H9 (cell line): Measurements from ENCODE around the gene ETV7. TPM values are rescaled to one million over a fixed set of nuclear protein-coding genes. Genes with fewer than 3 reads are reported as not detected.
A peak's percentile ranks its signal among the peaks of the same experiment; 100 is the strongest.
"Not testable (repeated sequence)": the region's sequence is repeated elsewhere in the genome, so short reads cannot be mapped to it uniquely, and the experiment has no call there.

Source experiments
- DNase-seq: peaks from one replicate; pipeline ENCODE4 v3.0.0-alpha.2; 2017
- H2AFZ ChIP-seq: one replicate; pipeline ENCODE4 v1.6.1; 2013; ENCODE audit warnings: mild to moderate bottlenecking, low read length, control low read depth, moderate library complexity
- H2AK5ac ChIP-seq: 2 replicates; pipeline ENCODE4 v1.6.1; 2013; ENCODE audit warnings: low read length, control low read depth, mixed read lengths; ENCODE audit not compliant: insufficient read length
- H2BK120ac ChIP-seq: one replicate; pipeline ENCODE4 v1.6.1; 2013; ENCODE audit warnings: low read depth, mild to moderate bottlenecking, low read length, control low read depth, inconsistent platforms; ENCODE audit not compliant: poor library complexity, severe bottlenecking
- H2BK12ac ChIP-seq: 2 replicates; pipeline ENCODE4 v1.6.1; 2013; ENCODE audit warnings: low read length, control low read depth, mixed read lengths, low read depth; ENCODE audit not compliant: insufficient read length
- H2BK15ac ChIP-seq: 2 replicates; pipeline ENCODE4 v1.6.1; 2013; ENCODE audit warnings: low read depth, low read length, control low read depth
- H2BK20ac ChIP-seq: one replicate; pipeline ENCODE4 v1.6.1; 2013; ENCODE audit warnings: low read depth, mild to moderate bottlenecking, low read length, control low read depth, inconsistent platforms; ENCODE audit not compliant: poor library complexity, severe bottlenecking
- H2BK5ac ChIP-seq: 2 replicates; pipeline ENCODE4 v1.6.1; 2013; ENCODE audit warnings: low read length, control low read depth, mixed read lengths; ENCODE audit not compliant: insufficient read length
- H3K14ac ChIP-seq: 2 replicates; pipeline ENCODE4 v1.6.1; 2013; ENCODE audit warnings: low read length, control low read depth; ENCODE audit not compliant: insufficient read depth
- H3K18ac ChIP-seq: 2 replicates; pipeline ENCODE4 v1.6.1; 2013; ENCODE audit warnings: low read depth, mild to moderate bottlenecking, mixed read lengths, low read length, control low read depth; ENCODE audit not compliant: insufficient read length
- H3K23ac ChIP-seq: 2 replicates; pipeline ENCODE4 v1.6.1; 2013; ENCODE audit warnings: low read length, control low read depth, mixed read lengths, low read depth; ENCODE audit not compliant: insufficient read length
- H3K23me2 ChIP-seq: 2 replicates; pipeline ENCODE4 v1.6.1; 2013; ENCODE audit warnings: low read depth, mild to moderate bottlenecking, mixed read lengths, low read length, control low read depth; ENCODE audit not compliant: insufficient read length, poor library complexity, severe bottlenecking
- H3K27ac ChIP-seq: 2 replicates; pipeline ENCODE4 v1.5.1; 2013; ENCODE audit warnings: low read length, control low read depth, mixed read lengths, low read depth; ENCODE audit not compliant: insufficient read length
- H3K27me3 ChIP-seq: 2 replicates; pipeline ENCODE4 v1.6.1; 2013; ENCODE audit warnings: low read length, control low read depth, inconsistent platforms; ENCODE audit not compliant: insufficient read depth
- H3K4ac ChIP-seq: 2 replicates; pipeline ENCODE4 v1.6.1; 2013; ENCODE audit warnings: low read depth, mild to moderate bottlenecking, control low read depth, inconsistent platforms, low read length, moderate library complexity
- H3K4me1 ChIP-seq: 2 replicates; pipeline ENCODE4 v1.6.1; 2013; ENCODE audit warnings: low read length, control low read depth, inconsistent platforms; ENCODE audit not compliant: insufficient read depth
- H3K4me2 ChIP-seq: 2 replicates; pipeline ENCODE4 v1.6.1; 2013; ENCODE audit warnings: low read length, control low read depth, mixed read lengths; ENCODE audit not compliant: insufficient read length, insufficient read depth
- H3K56ac ChIP-seq: 2 replicates; pipeline ENCODE4 v1.6.1; 2013; ENCODE audit warnings: low read depth, mild to moderate bottlenecking, mixed read lengths, low read length, control low read depth; ENCODE audit not compliant: insufficient read length
- H3K79me1 ChIP-seq: 2 replicates; pipeline ENCODE4 v1.6.1; 2013; ENCODE audit warnings: low read depth, mild to moderate bottlenecking, moderate library complexity, low read length, control low read depth, inconsistent platforms; ENCODE audit not compliant: insufficient read depth, poor library complexity, severe bottlenecking
- H3K79me2 ChIP-seq: 2 replicates; pipeline ENCODE4 v1.6.1; 2013; ENCODE audit warnings: low read length, control low read depth, inconsistent platforms; ENCODE audit not compliant: insufficient read depth
- H3K9ac ChIP-seq: 2 replicates; pipeline ENCODE4 v1.6.1; 2013; ENCODE audit warnings: low read length, control low read depth, mixed read lengths; ENCODE audit not compliant: insufficient read length; ENCODE audit errors: extremely low read depth
- H3K9me3 ChIP-seq: one replicate; pipeline ENCODE4 v1.6.1; 2013; ENCODE audit warnings: low read depth, low read length, inconsistent platforms; ENCODE audit not compliant: control insufficient read depth
- H3T11ph ChIP-seq: one replicate; pipeline ENCODE4 v1.6.1; 2013; ENCODE audit warnings: mild to moderate bottlenecking, low read length, control low read depth, inconsistent platforms
- H4K20me1 ChIP-seq: one replicate; pipeline ENCODE4 v1.6.1; 2013; ENCODE audit not compliant: control insufficient read depth, insufficient read length, insufficient read depth
- H4K5ac ChIP-seq: 2 replicates; pipeline ENCODE4 v1.6.1; 2013; ENCODE audit warnings: low read depth, mild to moderate bottlenecking, mixed read lengths, low read length, control low read depth; ENCODE audit not compliant: insufficient read length
- H4K8ac ChIP-seq: replicated peaks from 2 replicates; pipeline ENCODE4 v1.6.1; 2013; ENCODE audit warnings: low read length, control low read depth, mixed read lengths, low read depth; ENCODE audit not compliant: insufficient read length
- H4K91ac ChIP-seq: 2 replicates; pipeline ENCODE4 v1.6.1; 2013; ENCODE audit warnings: low read depth, mild to moderate bottlenecking, moderate library complexity, mixed read lengths, low read length, control low read depth; ENCODE audit not compliant: insufficient read length
- H3K27ac Mint-ChIP-seq, 3 experiments: 2 replicates in 2 of 3; 3 replicates in 1 of 3; pipeline ENCODE4 v1.8.0; 2020 to 2021; ENCODE audit warnings: mixed read lengths in 3 of 3, mild to moderate bottlenecking in 1 of 3, moderate library complexity in 1 of 3
- H3K27me3 Mint-ChIP-seq: 2 replicates; pipeline ENCODE4 v1.8.0; 2021; ENCODE audit warnings: low read depth, mild to moderate bottlenecking, moderate library complexity, mixed read lengths
- H3K36me3 Mint-ChIP-seq, 3 experiments: 2 replicates in 2 of 3; 3 replicates in 1 of 3; pipeline ENCODE4 v1.8.0; 2020 to 2021; ENCODE audit warnings: low read depth in 3 of 3, mixed read lengths in 3 of 3; ENCODE audit not compliant: insufficient read depth in 1 of 3
- H3K4me1 Mint-ChIP-seq, 2 experiments: 2 replicates each; pipeline ENCODE4 v1.8.0; 2020; ENCODE audit warnings: mixed read lengths in 2 of 2
- H3K4me3 Mint-ChIP-seq, 2 experiments: 2 replicates in 1 of 2; 3 replicates in 1 of 2; pipeline ENCODE4 v1.8.0; 2020 to 2021; ENCODE audit warnings: mild to moderate bottlenecking in 2 of 2, mixed read lengths in 2 of 2, moderate library complexity in 1 of 2
- H3K9me3 Mint-ChIP-seq, 2 experiments: 2 replicates in 1 of 2; 3 replicates in 1 of 2; pipeline ENCODE4 v1.8.0; 2020; ENCODE audit warnings: mild to moderate bottlenecking in 2 of 2, mixed read lengths in 2 of 2, moderate library complexity in 1 of 2
- WGBS: extraction: QIAGEN DNeasy Blood & Tissue Kit; methylation state at CpG from one replicate; pipeline ENCODE4 v1.1.7; 2013; ENCODE audit warnings: missing lambda C conversion rate, low lambda C conversion rate, mixed read lengths; ENCODE audit not compliant: insufficient read length; ENCODE audit errors: extremely low coverage; 5-methylcytosine and 5-hydroxymethylcytosine counted together
- total RNA-seq: library from RNA; stranded (reverse); gene quantifications from 2 replicates; pipeline ENCODE4 v1.2.1, GENCODE V29; 2021

ETV7 gene
- total RNA-seq, 1 experiment from 2014 or later: 0.92 TPM

GRCh38 chr6:36363371-36363752 lies 24.1 kb downstream of the ETV7 start:
- not testable (repeated sequence) for H3K9ac ChIP-seq, DNase-seq
- no CpG with 5 or more reads among the region's 13 CpGs for WGBS

More at GRCh38 chr6:36363371-36363752, 24.1 kb downstream of the ETV7 start:
- H2BK5ac ChIP-seq, H2BK120ac ChIP-seq, H2AK5ac ChIP-seq, H3K18ac ChIP-seq, H3K4me1 ChIP-seq, H3T11ph ChIP-seq, H3K56ac ChIP-seq, H4K8ac ChIP-seq, H3K36me3 Mint-ChIP-seq, H3K23me2 ChIP-seq, H3K9me3 ChIP-seq, H3K4me2 ChIP-seq, H2BK20ac ChIP-seq, H3K79me2 ChIP-seq, H3K4me3 Mint-ChIP-seq, H3K27me3 ChIP-seq, H3K79me1 ChIP-seq, H3K27me3 Mint-ChIP-seq, H3K4ac ChIP-seq, H2BK15ac ChIP-seq, H2AFZ ChIP-seq, H3K23ac ChIP-seq, H4K20me1 ChIP-seq, H4K5ac ChIP-seq, H3K27ac ChIP-seq, H4K91ac ChIP-seq, H3K4me1 Mint-ChIP-seq, H2BK12ac ChIP-seq, H3K9me3 Mint-ChIP-seq: not testable (repeated sequence)
- peak overlapping the region in 1 of 3 experiments; percentile 74; a peak in 1 of 7 replicates for H3K27ac Mint-ChIP-seq
- H3K14ac ChIP-seq: 0 out of 2 replicates have a peak overlapping the region, but pooled peaks have one; percentile 58
